K562 (cell line): ENCODE results near the gene WWOX. TPM values are rescaled to one million over a fixed set of nuclear protein-coding genes. Genes with fewer than 3 reads are reported as not detected.

ENCODE experiments used
- ATAC-seq: fragments of 200-7000 bp; cut with Tn5 transposase; 3 replicates; pipeline ENCODE4 v1.9.1; 2020; ENCODE audit warnings: moderate library complexity
- BruUV-seq: library from RNA; stranded (reverse); fragments of 400-500 nt; replicated peaks from 2 replicates; lab custom pipeline; 2021; lab: Mats Ljungman, UMichigan
- CTCF ChIA-PET: fragments of 300-600 bp; formaldehyde crosslinking; extraction: SDS; loops from one replicate; lab custom pipeline; 2021; ENCODE audit warnings: low intra/inter-chr PET ratio; lab: Yijun Ruan, JAX
- POLR2A ChIA-PET: fragments of 300-600, 350-650 bp; sonication (Branson Sonifier 250); formaldehyde crosslinking; extraction: SDS; loops from one replicate; lab custom pipeline; 2021; ENCODE audit warnings: antibody characterized with exemption, inconsistent platforms; lab: Yijun Ruan, JAX
- DNase-seq, 4 experiments: peaks; one replicate each; pipeline versions ENCODE4 v3.0.0 to v3.0.0-alpha.2; 2011 to 2018; ENCODE audit warnings: low spot score in 3 of 4, mixed read lengths in 3 of 4; ENCODE audit errors: extremely low read depth in 1 of 4
- FAIRE-seq: peaks from 2 replicates; lab custom pipeline; 2011; peaks lifted over from hg19 to GRCh38; lab: Jason Lieb, UNC
- H2AFZ ChIP-seq: 2 replicates; pipeline ENCODE4 v1.6.0; 2011; ENCODE audit warnings: low read depth, low read length, control low read depth, inconsistent platforms
- H3K27ac ChIP-seq: fragments of 200-600 bp; 3 replicates; pipeline ENCODE4 v1.8.0; 2011; ENCODE audit warnings: low read depth, mild to moderate bottlenecking, control low read depth, inconsistent platforms, low read length, moderate library complexity, mixed read lengths; ENCODE audit errors: extremely low read depth
- H3K27me3 ChIP-seq, 2 experiments: fragments of 300-600 bp in 1 of 2; 2 replicates in 1 of 2; 3 replicates in 1 of 2; pipeline versions ENCODE4 v1.6.0 to v1.8.0; 2011; ENCODE audit warnings: inconsistent platforms in 2 of 2, low read length in 2 of 2, mild to moderate bottlenecking in 1 of 2, mixed read lengths in 1 of 2, moderate library complexity in 1 of 2; ENCODE audit not compliant: control insufficient read depth in 2 of 2, insufficient read depth in 2 of 2
- H3K36me3 ChIP-seq: fragments of 300-600 bp; 3 replicates; pipeline ENCODE4 v1.8.0; 2011; ENCODE audit warnings: mild to moderate bottlenecking, low read length, inconsistent platforms; ENCODE audit not compliant: control insufficient read depth, insufficient read depth
- H3K4me1 ChIP-seq, 2 experiments: fragments of 200-600 bp in 1 of 2; replicated peaks in 1 of 2; 2 replicates in 1 of 2; 3 replicates in 1 of 2; pipeline versions ENCODE4 v1.5.1 to v1.8.0; 2011; ENCODE audit warnings: inconsistent platforms in 2 of 2, low read length in 2 of 2, mild to moderate bottlenecking in 1 of 2, mixed read lengths in 1 of 2, moderate library complexity in 1 of 2; ENCODE audit not compliant: control insufficient read depth in 2 of 2, insufficient read depth in 2 of 2
- H3K4me2 ChIP-seq: 2 replicates; pipeline ENCODE4 v1.6.1; 2011; ENCODE audit warnings: low read length, control low read depth, inconsistent platforms, mixed read lengths; ENCODE audit not compliant: insufficient read depth
- H3K4me3 ChIP-seq: fragments of 200-600 bp; sonication (generic), shearing (Covaris generic); 2 replicates; pipeline ENCODE4 v1.5.1; 2016; ENCODE audit warnings: control low read depth, inconsistent platforms
- H3K79me2 ChIP-seq: fragments of 200-600 bp; 3 replicates; pipeline ENCODE4 v1.8.0; 2011; ENCODE audit warnings: low read length, inconsistent platforms; ENCODE audit not compliant: control insufficient read depth, insufficient read depth
- H3K9ac ChIP-seq, 2 experiments: 2 replicates each; pipeline versions ENCODE4 v1.6.0 to v1.6.1; 2011; ENCODE audit warnings: low read depth in 2 of 2, low read length in 2 of 2, control low read depth in 1 of 2, inconsistent platforms in 1 of 2, mild to moderate bottlenecking in 1 of 2, mixed read lengths in 1 of 2; ENCODE audit not compliant: insufficient read depth in 1 of 2
- H3K9me1 ChIP-seq: one replicate; pipeline ENCODE4 v1.6.0; 2011; ENCODE audit warnings: inconsistent platforms, mild to moderate bottlenecking, low read length, moderate library complexity; ENCODE audit not compliant: control insufficient read depth, insufficient read depth
- H3K9me3 ChIP-seq: replicated peaks from 2 replicates; pipeline ENCODE4 v1.5.1; 2011; ENCODE audit warnings: low read depth, low read length, inconsistent platforms; ENCODE audit not compliant: control insufficient read depth, insufficient read depth
- H4K20me1 ChIP-seq: replicated peaks from 2 replicates; pipeline ENCODE4 v1.6.1; 2011; ENCODE audit warnings: low read length, inconsistent platforms, mixed read lengths; ENCODE audit not compliant: control insufficient read depth, insufficient read depth
- ARID2 ChIP-seq: fragments of 450-650 bp; IDR thresholded peaks from 2 replicates; pipeline ENCODE4 v1.6.1; 2017; ENCODE audit warnings: antibody characterized with exemption, mild to moderate bottlenecking
- CBX2 ChIP-seq: fragments of 200-600 bp; sonication (generic); IDR thresholded peaks from one replicate; pipeline ENCODE4 v1.6.1; 2012; ENCODE audit warnings: mild to moderate bottlenecking, low read length, inconsistent platforms; ENCODE audit not compliant: insufficient read depth, poor library complexity, severe bottlenecking
- CEBPG ChIP-seq, 3 experiments: fragments of 200-800 bp in 1 of 3; sonication (Bioruptor generic) in 1 of 3; sonication (generic) in 1 of 3; formaldehyde crosslinking in 1 of 3; IDR thresholded peaks in 2 of 3; conservative IDR thresholded peaks in 1 of 3; 2 replicates each; pipeline versions ENCODE4 v1.6.1 to v1.8.0; 2016 to 2022; ENCODE audit warnings: missing compliant biosample characterization in 2 of 3, missing genetic modification characterization in 2 of 3, mild to moderate bottlenecking in 1 of 3, missing genetic modification reagents in 1 of 3
- DPF2 ChIP-seq: fragments of 450-650 bp; IDR thresholded peaks from 2 replicates; pipeline ENCODE4 v1.6.1; 2016
- FIP1L1 ChIP-seq: fragments of 200-400 bp; formaldehyde crosslinking; IDR thresholded peaks from 2 replicates; pipeline ENCODE4 v1.6.1; 2018; ENCODE audit warnings: mild to moderate bottlenecking, low read depth, low read length; ENCODE audit not compliant: poor library complexity, severe bottlenecking
- HDAC2 ChIP-seq: fragments of 450-650 bp; IDR thresholded peaks from 2 replicates; pipeline ENCODE4 v1.6.1; 2016; ENCODE audit warnings: mild to moderate bottlenecking
- KAT8 ChIP-seq: fragments of 450-650 bp; IDR thresholded peaks from 2 replicates; pipeline ENCODE4 v1.6.1; 2016; ENCODE audit warnings: low read depth, mild to moderate bottlenecking
- NKRF ChIP-seq: fragments of 450-650 bp; IDR thresholded peaks from 2 replicates; pipeline ENCODE4 v1.6.1; 2016; ENCODE audit warnings: borderline replicate concordance
- PPARD ChIP-seq: fragments of 250-450 bp; sonication (Bioruptor Pico); IDR thresholded peaks from 2 replicates; pipeline ENCODE4 v1.8.0; 2022; ENCODE audit warnings: inconsistent platforms, mild to moderate bottlenecking, moderate library complexity
- SLC30A9 ChIP-seq: fragments of 250-450 bp; sonication (Bioruptor Pico); IDR thresholded peaks from 2 replicates; pipeline ENCODE4 v1.8.0; 2022; ENCODE audit warnings: mild to moderate bottlenecking, moderate library complexity
- TARDBP ChIP-seq: fragments of 450-650 bp; IDR thresholded peaks from 2 replicates; pipeline ENCODE4 v1.6.1; 2016
- TCFL5 ChIP-seq: fragments of 250-450 bp; sonication (Bioruptor Pico); conservative IDR thresholded peaks from 2 replicates; pipeline ENCODE4 v1.6.1; 2021; ENCODE audit warnings: mild to moderate bottlenecking, moderate library complexity, matching md5 sums
- UBTF ChIP-seq, 2 experiments: IDR thresholded peaks; 2 replicates each; pipeline ENCODE4 v1.6.1; 2012; ENCODE audit warnings: improper control_type of control experiment in 2 of 2, low read depth in 2 of 2, low read length in 2 of 2, borderline replicate concordance in 1 of 2
- ZNF121 ChIP-seq: sonication (generic); formaldehyde crosslinking; conservative IDR thresholded peaks from 2 replicates; pipeline ENCODE4 v1.8.0; 2022; ENCODE audit warnings: missing genetic modification reagents
- ZNF165 ChIP-seq: fragments of 250-450 bp; sonication (Bioruptor Pico); IDR thresholded peaks from 2 replicates; pipeline ENCODE4 v1.4.0; 2020; ENCODE audit warnings: borderline replicate concordance
- ZNF79 ChIP-seq: fragments of 250-450 bp; sonication (Bioruptor Pico); IDR thresholded peaks from 2 replicates; pipeline ENCODE4 v1.4.0; 2020; ENCODE audit warnings: low read depth, mild to moderate bottlenecking, moderate library complexity
- WGBS: fragments of 100-300 bp; shearing (Covaris generic); methylation state at CpG from one replicate; pipeline ENCODE4 v1.1.6; 2016; ENCODE audit warnings: low coverage, mixed read lengths; ENCODE audit not compliant: insufficient coverage; ENCODE audit errors: missing lambda C conversion rate; 5-methylcytosine and 5-hydroxymethylcytosine counted together
- in situ Hi-C: fragments of 300-500 bp; cut with MboI; formaldehyde crosslinking; loops from 4 replicates; pipeline ENCODE4 v1.15.0; 2018; ENCODE audit warnings: inconsistent platforms, mixed read lengths
- intact Hi-C: fragments of 100-400 bp; cut with micrococcal nuclease; formaldehyde crosslinking; loops from 2 replicates; pipeline ENCODE4 v1.14.2; 2022
- polyA plus RNA-seq, 8 experiments: library from polyadenylated mRNA; depleted of rRNA in 4 of 8; stranded (reverse) in 5 of 8; unstranded in 3 of 8; fragments of >200 nt; fragmentation: Nextera tagmentation in 2 of 8; fragmentation: Illumina TruSeq in 1 of 8; extraction: Ambion mirVana in 2 of 8; extraction: Trizol in 1 of 8; gene quantifications; 2 replicates each; pipeline versions ENCODE4 v1.2.1 to v1.2.3, GENCODE V29; 2011 to 2014; ENCODE audit warnings: inconsistent platforms in 1 of 8, missing spikeins in 1 of 8
- total RNA-seq, 7 experiments: library from RNA; depleted of rRNA in 6 of 7; stranded (reverse); fragments of >200 nt in 6 of 7; fragmentation: Illumina TruSeq in 2 of 7; extraction: Trizol in 2 of 7; gene quantifications; 2 replicates each; pipeline versions ENCODE4 v1.2.1 to v1.2.3, GENCODE V29; 2011 to 2021; ENCODE audit warnings: low replicate concordance in 1 of 7

WWOX gene
- total and polyA plus RNA-seq, 9 of the 15 experiments (the other 6 are each of a cell fraction or from before 2014, with no cell fraction given) = 1.6 to 22.7 (median 8.1) TPM

GRCh38 chr16:78389009-78389498, 289.6 kb downstream of the WWOX start:
- Histone ChIP-seq H3K27me3 (no peaks in the 10 kb centered on the region), H3K9ac (no peak overlapping the region), H3K79me2 (no peaks in the 10 kb centered on the region), H2AFZ (0 out of 2 replicates have a peak overlapping the region, but pooled peaks have one; percentile 9), H3K4me1 (peaks cover 0 to 7% of the 10 kb centered on the region in 2 experiments; a peak in 2 of 5 replicates), H3K4me2 (peak overlapping the region; percentile 18), H3K9me3 (no peaks in the 10 kb centered on the region), H3K27ac (peak overlapping the region; percentile 19; the same call in 2 of the 3 replicates), H3K36me3 (no peaks in the 10 kb centered on the region), H4K20me1 (no peaks in the 10 kb centered on the region), H3K4me3 (no peak overlapping the region), H3K9me1 (no peaks in the 10 kb centered on the region)
- no TSS peak for BruUV-seq
- in situ Hi-C loops (no loop called here), intact Hi-C loops (no loop called here)
- DNase-seq (peak; percentile 19 to 64 (median 42)), ATAC-seq (peak; percentile 86), FAIRE-seq (peak; percentile 86)
- 1% methylated on average over 8 of the region's 8 CpGs for WGBS
- POLR2A ChIA-PET = interaction anchor here (0.6 to 1.1 kb wide), 3 partner anchors 8 to 169 kb away, joined by 3 read pairs; no protein-coding TSS in a partner anchor
- CTCF ChIA-PET = no interaction called here
- TF ChIP-seq PPARD (no peak), HDAC2 (no peak), TCFL5 (CRISPR knock-in tag) (no peak), DPF2 (no peak), KAT8 (no peak), SLC30A9 (CRISPR knock-in tag) (no peak), ZNF165 (CRISPR knock-in tag) (no peak), CEBPG (CRISPR knock-in tag; IDR thresholded peaks at IDR 0.05) (peak; percentile 64; the same call in 1 of the 2 replicates), CEBPG (tag; conservative IDR thresholded peaks at IDR 0.05 in 1 of 2, IDR thresholded peaks at IDR 0.05 in 1 of 2) (no peak), ZNF121 (CRISPR knock-in tag) (no peak), UBTF (IDR thresholded peaks at IDR 0.05; ENCODE audit: borderline replicate concordance in 1 of 2, low read depth in 2 of 2, low read length in 2 of 2) (no peak), NKRF (no peak), ARID2 (no peak), CBX2 (no peak), ZNF79 (CRISPR knock-in tag) (no peak), TARDBP (no peak), FIP1L1 (no peak)
